Heart right ventricle (tissue), 16 donors: ENCODE measurements around the gene MOCOS. TPM values are rescaled to one million over a fixed set of nuclear protein-coding genes. Genes with fewer than 3 reads are reported as not detected.

Source experiments
- ATAC-seq, 8 donors: fragments of 200-7000 bp; cut with Tn5 transposase; one replicate each; pipeline ENCODE4 v1.9.1; 2020; ENCODE audit warnings: mild to moderate bottlenecking in 8 of 8, moderate library complexity in 8 of 8, moderate number of reproducible peaks in 1 of 8
- DNase-seq, 2 donors: peaks; one replicate each; pipeline ENCODE4 v3.0.0-alpha.2; 2020
- H3K27ac ChIP-seq, 10 donors: fragments of 200-600 bp; sonication (generic) in 2 of 10; one replicate each; pipeline versions ENCODE4 v1.5.0 to v1.8.0; 2020 to 2022; ENCODE audit warnings: mild to moderate bottlenecking in 3 of 10
- H3K27me3 ChIP-seq, 7 donors: fragments of 200-600 bp; one replicate each; pipeline ENCODE4 v1.8.0; 2021 to 2022; ENCODE audit warnings: mild to moderate bottlenecking in 2 of 7
- H3K36me3 ChIP-seq, 9 donors: fragments of 200-600 bp; sonication (generic) in 1 of 9; one replicate each; pipeline versions ENCODE4 v1.5.0 to v1.8.0; 2020 to 2022; ENCODE audit warnings: mild to moderate bottlenecking in 2 of 9
- H3K4me1 ChIP-seq, 9 donors: fragments of 200-600 bp; sonication (generic) in 1 of 9; one replicate each; pipeline versions ENCODE4 v1.5.0 to v1.8.0; 2020 to 2022; ENCODE audit warnings: mild to moderate bottlenecking in 4 of 9
- H3K4me3 ChIP-seq, 10 donors: fragments of 200-600 bp; sonication (generic) in 2 of 10; one replicate each; pipeline versions ENCODE4 v1.5.0 to v1.8.0; 2020 to 2022; ENCODE audit warnings: mild to moderate bottlenecking in 7 of 10, moderate library complexity in 2 of 10
- H3K9me3 ChIP-seq, 11 donors: fragments of 200-600 bp in 10 of 11; sonication (generic) in 2 of 11; one replicate each; pipeline versions ENCODE4 v1.5.0 to v1.8.0; 2013 to 2022; ENCODE audit warnings: mild to moderate bottlenecking in 2 of 11, control low read depth in 1 of 11, moderate library complexity in 1 of 11
- CTCF ChIP-seq, 9 donors: fragments of 200-600 bp; sonication (generic) in 2 of 9; IDR thresholded peaks; one replicate each; pipeline versions ENCODE4 v1.5.0 to v1.8.0; 2021 to 2022; ENCODE audit warnings: antibody characterized with exemption in 9 of 9, mild to moderate bottlenecking in 5 of 9, moderate library complexity in 1 of 9
- WGBS, 2 donors: extraction: QIAGEN DNeasy Blood & Tissue Kit; methylation state at CpG; one replicate each; pipeline ENCODE4 v1.1.7; 2013; ENCODE audit warnings: inconsistent platforms in 1 of 2; 5-methylcytosine and 5-hydroxymethylcytosine counted together
- intact Hi-C, 10 donors: fragments of 100-400 bp; cut with DNase I; formaldehyde crosslinking; loops; one replicate each; pipeline versions ENCODE4 v1.11.1 to v1.14.2; 2022
- polyA plus RNA-seq, 2 donors: library from polyadenylated mRNA; stranded (reverse); fragments of 200-250 nt; gene quantifications; one replicate each; pipeline ENCODE4 v1.2.3, GENCODE V29; 2013
- total RNA-seq, 10 donors: library from RNA; stranded (reverse); fragmentation: NEBNext Ultra II Directional in 3 of 10; extraction: Animal tissue kit (Norgen Biotek cat#: 25700) in 3 of 10; gene quantifications; one replicate each; pipeline versions ENCODE4 v1.2.1 to v1.2.4, GENCODE V29; 2021 to 2023
- donor health status: Arrhythmogenic right ventricular cardiomyopathy.
- donor health status: ischemic (EF 13 %, LVEDD 7.1; RV severe dilation, severe dysfunction).
- donor health status: healthy with polysubstance abuse.
- donor health status: DM: no; HTN: yes; CAD: no.
- donor health status: DM: no; HTN: no; CAD: no.
- donor health status: ischemic (EF 25% LVEDD 6.9; RV normal size, moderate dysfunction).
- donor health status: ischemic (EF 25% LVEDD 5.7; RV mildly dilated, moderate dysfunction).
- donor health status: healthy.
- donor health status: DM: yes; HTN: yes; CAD: no.
- donor health status: Ischemic cardiomyopathy.
- donor health status: ischemic (EF 35%, LVEDD 5.7; RV mildly dilated, moderate dysfunction).
- donor health status: nonischemic (EF 11% LVEDD 7.7; RV severe dilation, severe dysfunction).
- donor health status: DM: yes; HTN: yes; CAD: no.
- donor health status: PGD.
- donor health status: ischemic (EF 29% LVEDD 5.4; RV normal size, mild dysfunction).
- donor health status: nonischemic (EF 23%, LVEDD 6.1; RV moderate dilation, normal function).

Gene MOCOS
- total and polyA plus RNA-seq, 12 donors, result 0.06 to 0.95 (median 0.28) TPM

GRCh38 chr18:36295214-36295613 lies 107.9 kb downstream of the MOCOS start:
- no peak for TF ChIP-seq CTCF (IDR thresholded peaks at IDR 0.05)
- H3K27ac ChIP-seq, result no peak overlapping the region
- H3K27me3 ChIP-seq, result peaks cover 0 to 67% (median 30%) of the 10 kb centered on the region in 7 donors
- intact Hi-C loops, result loop anchor here in 8 of 10 donors (5.0 to 10.0 kb wide), 9 partner anchors 42 to 367 kb away; no protein-coding TSS in a partner anchor
- no peaks in the 10 kb centered on the region for H3K36me3 ChIP-seq
- ATAC-seq (no peak), DNase-seq (no peak)
- H3K9me3 ChIP-seq, result peaks cover 0 to 6% (median 0%) of the 10 kb centered on the region in 11 donors
- peaks cover 5 to 27% (median 14%) of the 10 kb centered on the region in 9 donors for H3K4me1 ChIP-seq
- H3K4me3 ChIP-seq, result no peak overlapping the region
- WGBS, 2 donors, result 89 to 92% methylated on average over 1 of the region's 1 CpG

- H3K4me3 ChIP-seq, result peak overlapping the region in 9 of 10 donors; percentile 63 to 90 (median 78)
- intact Hi-C loops, result loop anchor here in 8 of 10 donors (5.0 to 10.0 kb wide), 9 partner anchors 41 to 366 kb away; no protein-coding TSS in a partner anchor
- ATAC-seq, result peak in 3 of 8 donors; percentile 17 to 32 (median 22)
- TF ChIP-seq CTCF (IDR thresholded peaks at IDR 0.05), result no peak
- peak overlapping the region in 3 of 10 donors; percentile 85 to 96 (median 90) for H3K27ac ChIP-seq
- peaks cover 0 to 72% (median 37%) of the 10 kb centered on the region in 7 donors for H3K27me3 ChIP-seq
- DNase-seq, result no peak
- 40 to 51% methylated on average over 20 to 21 of the region's 21 CpGs for WGBS, 2 donors
- H3K4me1 ChIP-seq, result peaks cover 5 to 32% (median 14%) of the 10 kb centered on the region in 9 donors
- H3K9me3 ChIP-seq, result peaks cover 0 to 6% (median 0%) of the 10 kb centered on the region in 11 donors
- no peaks in the 10 kb centered on the region for H3K36me3 ChIP-seq
Observed at GRCh38 chr18:36295880-36296301, 108.6 kb downstream of the MOCOS start.

- peak in 8 of 9 donors; percentile 8 to 60 (median 43) for TF ChIP-seq CTCF (IDR thresholded peaks at IDR 0.05)
- Histone ChIP-seq H3K9me3 (peaks cover 0 to 6% (median 0%) of the 10 kb centered on the region in 11 donors), H3K27me3 (peaks cover 0 to 74% (median 39%) of the 10 kb centered on the region in 7 donors), H3K4me1 (peaks cover 6 to 42% (median 14%) of the 10 kb centered on the region in 9 donors), H3K27ac (peak overlapping the region; percentile 34 to 96 (median 84)), H3K36me3 (no peaks in the 10 kb centered on the region), H3K4me3 (peak overlapping the region; percentile 54 to 90 (median 78))
- intact Hi-C loops, result loop anchor here in 8 of 10 donors (5.0 to 10.0 kb wide), 9 partner anchors 40 to 365 kb away; no protein-coding TSS in a partner anchor
- ATAC-seq, result peak; percentile 47 to 81 (median 72)
- WGBS, 2 donors, result 0 to 1% methylated on average over 46 to 47 of the region's 47 CpGs
- DNase-seq, result peak; percentile 52 to 67
Observed at GRCh38 chr18:36296650-36297416, 109.5 kb downstream of the MOCOS start.

GRCh38 chr18:36297417-36298125 lies 110.3 kb downstream of the MOCOS start, which contains the start of gene FHOD3:
FHOD3 (plus strand) TSS chr18:36297713; CDS start chr18:36297836, 123 bp downstream.
- WGBS, 2 donors, result 1% methylated on average over 52 to 86 of the region's 91 CpGs
- TF ChIP-seq CTCF (IDR thresholded peaks at IDR 0.05), result no peak
- Histone ChIP-seq H3K27ac (peak within 1 kb of the TSS; percentile 63 to 96 (median 84)), H3K9me3 (peaks cover 0 to 6% (median 0%) of the 10 kb centered on the region in 11 donors), H3K4me1 (peaks cover 6 to 49% (median 18%) of the 10 kb centered on the region in 9 donors), H3K36me3 (no peaks in the 10 kb centered on the region), H3K4me3 (peak within 1 kb of the TSS; percentile 63 to 90 (median 78)), H3K27me3 (peaks cover 0 to 81% (median 38%) of the 10 kb centered on the region in 7 donors)
- intact Hi-C loops, result loop anchor here in 8 of 10 donors (5.0 to 10.0 kb wide), 9 partner anchors 40 to 365 kb away; no protein-coding TSS in a partner anchor
- ATAC-seq (peak; percentile 61 to 89 (median 74)), DNase-seq (peak; percentile 76 to 79)
